Hepatocyte (in vitro differentiated cells): ENCODE results near the gene ATP2A2.

Experiments
- CTCF ChIP-seq: fragments of 200-600 bp; sonication (generic); IDR thresholded peaks from 2 replicates; pipeline ENCODE4 v1.5.1; 2016; ENCODE audit warnings: antibody characterized with exemption, mild to moderate bottlenecking; ENCODE audit not compliant: poor library complexity
- EZH2 ChIP-seq: fragments of 200-600 bp; sonication (generic); IDR thresholded peaks from 2 replicates; pipeline ENCODE4 v1.6.1; 2016; ENCODE audit warnings: antibody characterized with exemption, mild to moderate bottlenecking, borderline replicate concordance
- EZH2phosphoT487 ChIP-seq: fragments of 200-600 bp; sonication (generic); IDR thresholded peaks from one replicate; pipeline ENCODE4 v1.6.1; 2018; ENCODE audit warnings: antibody characterized with exemption, mild to moderate bottlenecking, low read depth, moderate library complexity; ENCODE audit not compliant: unreplicated experiment, severe bottlenecking

GRCh38 chr12:110287986-110288385 lies 6.9 kb downstream of the ATP2A2 start:
- TF ChIP-seq CTCF, result no peak
- no peak for TF ChIP-seq EZH2
- no peak for TF ChIP-seq EZH2phosphoT487
